ENCODE results near the gene TMEM14B. TPM values are rescaled to one million over a fixed set of nuclear protein-coding genes. Genes with fewer than 3 reads are reported as not detected.

TMEM14B gene
- total RNA-seq, 6 donors from 2014 or later: 25.1 to 73.9 (median 56.7) TPM

Small RNA genes lying within 50 kb of the gene (small RNA-seq; reads per million reads assigned to genes)
- 0 to 0.11 (median 0) reads per million in 4 donors for gene RNA5SP203

Other genes starting within 250 kb of the TMEM14B start
- 10 to 100 TPM; 18.7 to 97.4 (median 44.5) TPM for gene GCNT2, start 226.5 kb upstream of the TMEM14B start, total RNA-seq
- 1 to 10 TPM in 2 of 6 donors, not detected in 4; 1.6 to 3.2 TPM for gene C6orf52, start 53.2 kb upstream of the TMEM14B start, total RNA-seq
- 10 to 100 TPM in 3 of 6 donors, 1 to 10 TPM in 3; 6.0 to 15.8 (median 10.8) TPM for gene PAK1IP1, start 52.8 kb upstream of the TMEM14B start, total RNA-seq
- gene TMEM14C, start 24.7 kb upstream of the TMEM14B start, total RNA-seq: 100 to 1,000 TPM in 2 of 6 donors, 10 to 100 TPM in 4; 23.0 to 116 (median 95.1) TPM
- 1 to 10 TPM in 4 of 6 donors, under 1 TPM in 1, not detected in 1; 0.57 to 5.3 (median 1.8) TPM for gene MAK, start 90.7 kb downstream of the TMEM14B start, total RNA-seq
- not detected for gene GCM2, start 134.2 kb downstream of the TMEM14B start, total RNA-seq
- gene SYCP2L, start 139.2 kb downstream of the TMEM14B start, total RNA-seq: 1 to 10 TPM in 3 of 6 donors, under 1 TPM in 3; 0.46 to 8.4 (median 1.6) TPM

All from upper lobe of left lung (tissue), 6 donors.